Right lobe of liver (tissue), 6 donors: ENCODE measurements around the gene HPSE2. TPM values are rescaled to one million over a fixed set of nuclear protein-coding genes. Genes with fewer than 3 reads are reported as not detected.

Experiments used
- ATAC-seq, 4 donors: fragments of 200-7000 bp; cut with Tn5 transposase; one replicate each; pipeline ENCODE4 v1.9.1; 2020; ENCODE audit warnings: mild to moderate bottlenecking in 4 of 4, moderate library complexity in 4 of 4
- DNase-seq, 3 donors: peaks; one replicate each; pipeline ENCODE4 v3.0.0-alpha.2; 2020
- H3K27ac ChIP-seq, 3 donors: fragments of 200-600 bp; one replicate each; pipeline ENCODE4 v1.8.0; 2022
- H3K27me3 ChIP-seq, 2 donors: fragments of 200-600 bp; one replicate each; pipeline ENCODE4 v1.8.0; 2022
- H3K36me3 ChIP-seq, 4 donors: fragments of 200-600 bp; sonication (generic) in 1 of 4; one replicate each; pipeline versions ENCODE4 v1.5.1 to v1.8.0; 2017 to 2022; ENCODE audit warnings: control low read depth in 1 of 4
- H3K4me1 ChIP-seq, 4 donors: fragments of 200-600 bp; sonication (generic) in 1 of 4; one replicate each; pipeline versions ENCODE4 v1.5.1 to v1.8.0; 2017 to 2022; ENCODE audit warnings: control low read depth in 1 of 4
- H3K4me3 ChIP-seq, 3 donors: fragments of 200-600 bp; one replicate each; pipeline ENCODE4 v1.8.0; 2022
- H3K9me3 ChIP-seq, 4 donors: fragments of 200-600 bp; sonication (generic) in 1 of 4; one replicate each; pipeline versions ENCODE4 v1.5.1 to v1.8.0; 2017 to 2022; ENCODE audit warnings: control low read depth in 1 of 4
- CTCF ChIP-seq, 4 donors: fragments of 200-600 bp in 3 of 4; fragments of 450-650 bp in 1 of 4; IDR thresholded peaks; one replicate each; pipeline versions ENCODE4 v1.5.1 to v1.8.0; 2016 to 2022; ENCODE audit warnings: antibody characterized with exemption in 4 of 4, mild to moderate bottlenecking in 2 of 4
- POLR2A ChIP-seq: fragments of 450-650 bp; IDR thresholded peaks from one replicate; pipeline ENCODE4 v1.6.1; 2017; ENCODE audit warnings: antibody characterized with exemption, mild to moderate bottlenecking
- WGBS: methylation state at CpG from one replicate; pipeline ENCODE4 v1.1.6; 2018; ENCODE audit warnings: low coverage, low lambda C conversion rate; ENCODE audit not compliant: insufficient coverage; ENCODE audit errors: missing lambda C conversion rate; 5-methylcytosine and 5-hydroxymethylcytosine counted together
- intact Hi-C, 2 donors: fragments of 100-400 bp; cut with DNase I; formaldehyde crosslinking; loops; one replicate each; pipeline versions ENCODE4 v1.11.2 to v1.14.1; 2022
- total RNA-seq, 6 experiments: library from RNA; depleted of rRNA in 2 of 6; stranded (reverse); fragments of >200 nt in 2 of 6; fragmentation: NEBNext Ultra II Directional in 3 of 6; extraction: Animal tissue kit (Norgen Biotek cat#: 25700) in 3 of 6; gene quantifications; one replicate each; pipeline versions ENCODE4 v1.1.0 to v1.2.4, GENCODE V29; 2016 to 2023
- donor health status: DM: no; HTN: yes; CAD: no.
- donor health status: DM: no; HTN: no; CAD: no.
- donor health status: DM: no; HTN: no; CAD: no.
- donor health status: DM: no; HTN: yes; CAD: no.
- donor health status: DM: no; HTN: yes; CAD: no.

The HPSE2 gene
- total RNA-seq, 6 experiments from 2014 or later: not detected

- Histone ChIP-seq H3K4me1 (no peaks in the 10 kb centered on the region), H3K4me3 (no peak overlapping the region), H3K27ac (no peak overlapping the region), H3K27me3 (no peaks in the 10 kb centered on the region), H3K36me3 (no peaks in the 10 kb centered on the region), H3K9me3 (no peaks in the 10 kb centered on the region)
- ATAC-seq: peak in 1 of 4 donors; percentile 24
- intact Hi-C loops: no loop called here
- 76% methylated on average over 5 of the region's 10 CpGs for WGBS
- no peak for DNase-seq
- TF ChIP-seq POLR2A (no peak), CTCF (IDR thresholded peaks at IDR 0.05) (no peak)
Observed at GRCh38 chr10:99042051-99042771, 193.4 kb downstream of the HPSE2 start.

- WGBS: no CpG with 5 or more reads among the region's 4 CpGs
- Histone ChIP-seq H3K4me3 (no peak overlapping the region), H3K36me3 (no peaks in the 10 kb centered on the region), H3K9me3 (no peaks in the 10 kb centered on the region), H3K27me3 (no peaks in the 10 kb centered on the region), H3K27ac (no peak overlapping the region), H3K4me1 (no peaks in the 10 kb centered on the region)
- no peak for TF ChIP-seq POLR2A
- TF ChIP-seq CTCF (IDR thresholded peaks at IDR 0.05): no peak
- DNase-seq (no peak), ATAC-seq (peak in 1 of 4 donors; percentile 22)
- intact Hi-C loops: no loop called here
Observed at GRCh38 chr10:99041468-99041867, 194.2 kb downstream of the HPSE2 start.

- Histone ChIP-seq H3K36me3 (no peaks in the 10 kb centered on the region), H3K4me1 (no peaks in the 10 kb centered on the region), H3K9me3 (no peaks in the 10 kb centered on the region), H3K4me3 (no peak overlapping the region), H3K27ac (no peak overlapping the region), H3K27me3 (no peaks in the 10 kb centered on the region)
- WGBS: 80% methylated on average over 1 of the region's 9 CpGs
- intact Hi-C loops: no loop called here
- ATAC-seq: no peak
- no peak for TF ChIP-seq POLR2A
- no peak for TF ChIP-seq CTCF (IDR thresholded peaks at IDR 0.05)
- no peak for DNase-seq
Observed at GRCh38 chr10:99013885-99014284, 221.8 kb downstream of the HPSE2 start.

GRCh38 chr10:99010286-99010685, 225.4 kb downstream of the HPSE2 start:
- Histone ChIP-seq H3K9me3 (no peaks in the 10 kb centered on the region), H3K4me1 (no peaks in the 10 kb centered on the region), H3K27ac (no peak overlapping the region), H3K27me3 (no peaks in the 10 kb centered on the region), H3K4me3 (no peak overlapping the region), H3K36me3 (no peaks in the 10 kb centered on the region)
- no peak for ATAC-seq
- intact Hi-C loops: no loop called here
- no peak for TF ChIP-seq POLR2A
- TF ChIP-seq CTCF (IDR thresholded peaks at IDR 0.05): no peak
- DNase-seq: no peak

GRCh38 chr10:99008054-99008453, 227.6 kb downstream of the HPSE2 start:
- Histone ChIP-seq H3K36me3 (no peaks in the 10 kb centered on the region), H3K4me3 (no peak overlapping the region), H3K4me1 (no peaks in the 10 kb centered on the region), H3K27ac (no peak overlapping the region), H3K9me3 (no peaks in the 10 kb centered on the region), H3K27me3 (no peaks in the 10 kb centered on the region)
- intact Hi-C loops: no loop called here
- 34% methylated on average over 2 of the region's 2 CpGs for WGBS
- no peak for DNase-seq
- TF ChIP-seq POLR2A (no peak), CTCF (IDR thresholded peaks at IDR 0.05) (no peak)
- no peak for ATAC-seq
